ENCODE data around the gene UBA7.
A peak's percentile ranks its signal among the peaks of the same experiment; 100 is the strongest.

The UBA7 gene

GRCh38 chr3:49813497-49814174, at the start of gene UBA7:
UBA7 (minus strand) TSS chr3:49813953; CDS start chr3:49813787, 166 bp downstream.
- no peaks in the 10 kb centered on the region for H3K9me3 Mint-ChIP-seq
- peak within 1 kb of the TSS; percentile 92 for H3K27ac Mint-ChIP-seq
- peak within 1 kb of the TSS; percentile 96 for H3K4me3 Mint-ChIP-seq
- peaks cover 23% of the 10 kb centered on the region for H3K36me3 Mint-ChIP-seq (ENCODE audit: low read depth)
- no peaks in the 10 kb centered on the region for H3K27me3 Mint-ChIP-seq (ENCODE audit: low read depth)
- peaks cover 22% of the 10 kb centered on the region for H3K4me1 Mint-ChIP-seq (ENCODE audit: low read depth)

- Mint-ChIP-seq H3K9me3 (no peaks in the 10 kb centered on the region), H3K4me3 (no peak overlapping the region), H3K27me3 (ENCODE audit: low read depth) (peaks cover 7% of the 10 kb centered on the region), H3K27ac (no peak overlapping the region), H3K36me3 (ENCODE audit: low read depth) (no peaks in the 10 kb centered on the region), H3K4me1 (ENCODE audit: low read depth) (peaks cover 13% of the 10 kb centered on the region)
Observed at GRCh38 chr3:49859576-49860305, 46.0 kb upstream of the UBA7 start.

- Mint-ChIP-seq H3K27me3 (ENCODE audit: low read depth) (no peaks in the 10 kb centered on the region), H3K4me1 (ENCODE audit: low read depth) (peaks cover 13% of the 10 kb centered on the region), H3K36me3 (ENCODE audit: low read depth) (no peaks in the 10 kb centered on the region), H3K4me3 (peak within 1 kb of the TSS; percentile 95), H3K27ac (peak within 1 kb of the TSS; percentile 90), H3K9me3 (no peaks in the 10 kb centered on the region)
Observed at GRCh38 chr3:49856181-49857005, 42.6 kb upstream of the UBA7 start, which contains the start of gene TRAIP. TRAIP (minus strand) TSS chr3:49856564; CDS start chr3:49856453, 111 bp downstream.

GRCh38 chr3:49855662-49856061, 41.9 kb upstream of the UBA7 start:
- Mint-ChIP-seq H3K4me1 (ENCODE audit: low read depth) (peaks cover 13% of the 10 kb centered on the region), H3K27me3 (ENCODE audit: low read depth) (no peaks in the 10 kb centered on the region), H3K36me3 (ENCODE audit: low read depth) (no peaks in the 10 kb centered on the region), H3K27ac (peak overlapping the region; percentile 90), H3K9me3 (no peaks in the 10 kb centered on the region), H3K4me3 (peak overlapping the region; percentile 95)

- no peaks in the 10 kb centered on the region for H3K9me3 Mint-ChIP-seq
- no peaks in the 10 kb centered on the region for H3K4me1 Mint-ChIP-seq (ENCODE audit: low read depth)
- H3K4me3 Mint-ChIP-seq = no peak overlapping the region
- peaks cover 4% of the 10 kb centered on the region for H3K36me3 Mint-ChIP-seq (ENCODE audit: low read depth)
- H3K27me3 Mint-ChIP-seq (ENCODE audit: low read depth) = no peaks in the 10 kb centered on the region
- H3K27ac Mint-ChIP-seq = no peak overlapping the region
Observed at GRCh38 chr3:49845694-49846093, 31.9 kb upstream of the UBA7 start.

- no peak overlapping the region for H3K27ac Mint-ChIP-seq
- no peak overlapping the region for H3K4me3 Mint-ChIP-seq
- no peaks in the 10 kb centered on the region for H3K27me3 Mint-ChIP-seq (ENCODE audit: low read depth)
- H3K36me3 Mint-ChIP-seq (ENCODE audit: low read depth) = peaks cover 4% of the 10 kb centered on the region
- H3K9me3 Mint-ChIP-seq = no peaks in the 10 kb centered on the region
- H3K4me1 Mint-ChIP-seq (ENCODE audit: low read depth) = no peaks in the 10 kb centered on the region
Observed at GRCh38 chr3:49844464-49845183, 30.9 kb upstream of the UBA7 start.

GRCh38 chr3:49842843-49843517, 29.2 kb upstream of the UBA7 start:
- Mint-ChIP-seq H3K27me3 (ENCODE audit: low read depth) (no peaks in the 10 kb centered on the region), H3K4me3 (no peak overlapping the region), H3K36me3 (ENCODE audit: low read depth) (peaks cover 7% of the 10 kb centered on the region), H3K27ac (no peak overlapping the region), H3K4me1 (ENCODE audit: low read depth) (peaks cover 2% of the 10 kb centered on the region), H3K9me3 (no peaks in the 10 kb centered on the region)

- peaks cover 8% of the 10 kb centered on the region for H3K36me3 Mint-ChIP-seq (ENCODE audit: low read depth)
- H3K27ac Mint-ChIP-seq = no peak overlapping the region
- H3K4me3 Mint-ChIP-seq = no peak overlapping the region
- peaks cover 2% of the 10 kb centered on the region for H3K4me1 Mint-ChIP-seq (ENCODE audit: low read depth)
- no peaks in the 10 kb centered on the region for H3K9me3 Mint-ChIP-seq
- H3K27me3 Mint-ChIP-seq (ENCODE audit: low read depth) = no peaks in the 10 kb centered on the region
Observed at GRCh38 chr3:49841806-49842205, 28.1 kb upstream of the UBA7 start.

- Mint-ChIP-seq H3K9me3 (no peaks in the 10 kb centered on the region), H3K27ac (no peak overlapping the region), H3K4me3 (no peak overlapping the region), H3K36me3 (ENCODE audit: low read depth) (peaks cover 8% of the 10 kb centered on the region), H3K27me3 (ENCODE audit: low read depth) (no peaks in the 10 kb centered on the region), H3K4me1 (ENCODE audit: low read depth) (peaks cover 2% of the 10 kb centered on the region)
Observed at GRCh38 chr3:49841126-49841696, 27.5 kb upstream of the UBA7 start.

- Mint-ChIP-seq H3K36me3 (ENCODE audit: low read depth) (peaks cover 8% of the 10 kb centered on the region), H3K27ac (no peak overlapping the region), H3K9me3 (no peaks in the 10 kb centered on the region), H3K4me3 (no peak overlapping the region), H3K27me3 (ENCODE audit: low read depth) (no peaks in the 10 kb centered on the region), H3K4me1 (ENCODE audit: low read depth) (peaks cover 2% of the 10 kb centered on the region)
Observed at GRCh38 chr3:49840388-49840787, 26.6 kb upstream of the UBA7 start.

GRCh38 chr3:49839193-49839809, 25.5 kb upstream of the UBA7 start:
- Mint-ChIP-seq H3K27ac (peak overlapping the region; percentile 64), H3K4me3 (no peak overlapping the region), H3K4me1 (ENCODE audit: low read depth) (peaks cover 2% of the 10 kb centered on the region), H3K36me3 (ENCODE audit: low read depth) (peaks cover 9% of the 10 kb centered on the region), H3K27me3 (ENCODE audit: low read depth) (no peaks in the 10 kb centered on the region), H3K9me3 (no peaks in the 10 kb centered on the region)

- Mint-ChIP-seq H3K36me3 (ENCODE audit: low read depth) (peaks cover 12% of the 10 kb centered on the region), H3K27ac (no peak overlapping the region), H3K9me3 (no peaks in the 10 kb centered on the region), H3K4me3 (no peak overlapping the region), H3K4me1 (ENCODE audit: low read depth) (no peaks in the 10 kb centered on the region), H3K27me3 (ENCODE audit: low read depth) (no peaks in the 10 kb centered on the region)
Observed at GRCh38 chr3:49831341-49831740, 17.6 kb upstream of the UBA7 start.

GRCh38 chr3:49826016-49826415, 12.3 kb upstream of the UBA7 start:
- no peaks in the 10 kb centered on the region for H3K9me3 Mint-ChIP-seq
- H3K27ac Mint-ChIP-seq = no peak overlapping the region
- H3K4me3 Mint-ChIP-seq = no peak overlapping the region
- peaks cover 7% of the 10 kb centered on the region for H3K36me3 Mint-ChIP-seq (ENCODE audit: low read depth)
- no peaks in the 10 kb centered on the region for H3K27me3 Mint-ChIP-seq (ENCODE audit: low read depth)
- H3K4me1 Mint-ChIP-seq (ENCODE audit: low read depth) = no peaks in the 10 kb centered on the region

Data from T-helper 1 cell treated with Interleukin-12 subunit alpha and Interleukin-12 subunit beta and Interleukin-4 antibody, amounts not matched to agents 30 μg/mL and 1 μg/mL, for 36 hours (primary cell).